Smooth muscle cell of the brain vasculature (primary cell): ENCODE measurements around the gene MAGI1.

Source experiments
- DNase-seq: peaks from one replicate; pipeline ENCODE4 v3.0.0-alpha.2; 2012; ENCODE audit warnings: low read depth, low spot score

Gene MAGI1

DNA sequence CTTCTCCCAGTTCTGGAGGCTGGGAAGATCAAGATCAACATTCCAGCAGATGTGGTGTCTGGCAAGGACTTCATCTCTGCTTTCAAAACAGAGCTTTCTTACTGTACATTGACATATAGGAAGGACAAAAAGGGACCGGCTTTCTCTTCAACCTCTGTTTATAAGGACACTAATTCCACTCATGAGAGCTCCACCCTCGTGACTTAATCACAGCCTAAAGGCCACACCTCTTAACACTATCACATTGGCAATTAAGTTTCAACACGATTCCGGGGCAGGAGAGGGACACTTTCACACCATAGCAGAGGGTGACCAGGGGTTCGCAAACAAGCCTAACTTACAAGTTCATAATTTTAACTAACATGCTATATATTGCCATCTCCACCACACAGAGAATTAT lies 231.5 kb downstream of the MAGI1 start:
- DNase-seq, result no peak

DNA sequence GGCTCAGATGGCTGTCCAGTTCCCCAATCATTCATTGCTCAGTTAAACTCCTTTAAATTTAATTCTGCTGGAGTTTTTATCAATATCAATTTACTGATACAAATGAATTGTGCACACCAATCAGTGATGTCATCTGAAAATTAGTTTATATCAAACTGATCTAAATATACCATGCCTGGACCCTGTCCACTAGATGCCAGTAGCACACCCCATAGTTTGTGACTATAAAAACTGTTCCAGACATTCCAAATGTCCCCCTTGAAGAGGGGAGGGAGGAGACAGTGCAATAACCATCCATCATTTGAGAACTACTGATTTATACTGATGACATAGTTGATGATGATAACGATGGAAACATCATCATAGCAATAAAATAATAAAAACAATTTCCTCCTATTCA lies 232.1 kb downstream of the MAGI1 start:
- DNase-seq, result no peak

DNA sequence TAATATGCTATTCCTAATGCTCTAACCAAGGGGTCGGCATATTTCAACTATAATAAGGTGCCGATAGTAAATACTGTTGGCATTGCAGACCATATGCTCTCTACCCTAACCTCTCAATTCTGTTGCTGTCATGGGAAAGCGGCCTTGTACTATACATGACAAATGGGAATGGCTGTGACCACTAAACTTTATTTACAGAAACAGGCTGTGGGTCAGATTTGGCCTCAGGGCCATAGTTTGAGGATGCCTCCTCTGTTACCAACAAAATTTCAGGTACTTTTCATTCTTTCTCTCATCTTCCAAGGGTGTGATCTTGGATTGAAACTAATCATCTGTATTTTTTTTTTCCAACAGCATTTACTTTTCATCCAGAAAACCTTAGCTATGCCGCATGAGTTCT lies 242.0 kb downstream of the MAGI1 start:
- DNase-seq, result no peak

DNA sequence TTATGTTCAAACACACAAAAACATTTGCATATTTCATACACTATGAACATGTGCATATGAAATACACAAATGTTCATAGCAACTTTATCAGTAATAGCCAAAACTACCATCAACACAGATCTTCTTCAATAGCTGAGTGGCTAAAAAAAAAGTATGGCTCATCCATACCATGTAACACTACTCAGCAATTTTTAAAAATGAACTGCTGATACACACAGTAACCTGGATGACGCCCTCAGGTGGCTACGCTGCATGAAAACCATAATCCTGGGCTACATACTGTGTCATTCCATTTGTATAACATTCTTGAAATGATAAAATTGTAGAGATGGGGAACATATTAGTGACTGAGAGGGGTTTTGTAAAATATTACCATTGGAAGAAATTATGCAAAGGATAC lies 243.6 kb downstream of the MAGI1 start:
- no peak for DNase-seq

DNA sequence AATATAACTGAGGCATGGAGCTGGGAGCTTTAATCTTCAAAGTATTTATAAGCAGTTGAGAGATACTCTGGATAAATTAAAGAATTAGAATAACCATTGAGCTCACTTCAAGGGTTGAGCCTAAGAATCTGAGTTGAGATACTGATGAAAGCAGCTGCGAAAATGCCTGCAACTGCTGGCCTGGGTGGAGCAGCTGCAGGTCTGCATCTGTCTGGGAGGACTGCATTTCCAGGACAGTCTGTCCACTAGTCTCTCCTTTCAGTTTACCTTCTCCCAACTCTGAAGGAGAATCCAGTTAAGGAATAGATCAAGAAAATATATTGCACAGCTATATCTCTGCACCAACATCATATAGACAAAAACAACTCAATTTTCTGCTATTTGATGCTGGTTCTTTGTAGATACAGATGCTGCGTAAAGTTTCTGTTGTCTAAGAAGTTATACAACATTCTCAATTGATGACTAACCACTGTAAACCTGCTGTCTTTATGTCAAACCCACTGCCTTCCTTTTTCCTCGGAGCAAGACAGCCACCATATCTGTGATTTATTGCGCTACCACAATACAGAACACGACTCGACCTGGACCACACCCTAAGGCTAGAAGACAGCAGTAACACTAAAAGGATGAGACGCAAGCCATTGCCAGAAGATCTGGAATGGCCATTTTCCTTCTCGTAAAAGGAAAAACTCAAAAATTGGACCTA lies 245.1 kb downstream of the MAGI1 start:
- DNase-seq, result no peak

DNA sequence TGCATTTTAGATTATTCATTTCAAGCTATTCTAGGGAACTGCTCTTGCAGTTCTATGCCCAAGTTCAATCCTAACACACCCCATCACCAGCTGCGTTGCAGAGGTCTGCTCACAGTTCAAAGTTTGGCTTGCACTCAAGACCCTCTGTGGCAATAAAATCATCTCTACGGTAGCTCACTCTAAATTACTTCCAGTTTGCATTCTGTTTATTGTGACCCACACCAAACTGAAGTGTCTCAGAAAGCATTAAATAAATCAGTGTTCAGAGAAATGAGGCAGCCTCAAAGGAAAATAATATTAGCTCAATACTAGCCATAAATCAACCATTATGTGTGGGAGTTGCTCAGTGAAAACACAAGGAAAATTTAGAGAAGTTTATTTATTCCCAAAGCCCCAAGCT lies 250.3 kb downstream of the MAGI1 start:
- no peak for DNase-seq

DNA sequence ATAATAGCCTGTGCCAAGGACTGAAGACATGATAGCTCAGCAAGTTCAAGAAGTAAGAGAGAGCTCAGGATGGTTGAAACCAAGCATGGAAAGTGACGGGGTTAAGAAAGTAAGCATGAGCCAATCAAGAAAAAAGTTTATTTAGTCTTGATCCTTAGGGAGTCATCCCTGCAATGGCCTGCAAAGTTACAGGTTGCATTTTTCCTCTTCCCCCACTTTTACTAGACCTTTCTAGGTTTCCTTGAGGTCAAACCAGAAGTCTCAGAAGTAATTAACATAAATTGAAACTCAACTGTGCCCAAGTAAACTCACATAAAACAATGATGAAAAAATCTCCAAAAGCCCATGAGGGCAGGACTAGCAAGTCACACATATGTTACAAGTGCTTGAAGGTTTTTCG lies 250.9 kb downstream of the MAGI1 start:
- no peak for DNase-seq

DNA sequence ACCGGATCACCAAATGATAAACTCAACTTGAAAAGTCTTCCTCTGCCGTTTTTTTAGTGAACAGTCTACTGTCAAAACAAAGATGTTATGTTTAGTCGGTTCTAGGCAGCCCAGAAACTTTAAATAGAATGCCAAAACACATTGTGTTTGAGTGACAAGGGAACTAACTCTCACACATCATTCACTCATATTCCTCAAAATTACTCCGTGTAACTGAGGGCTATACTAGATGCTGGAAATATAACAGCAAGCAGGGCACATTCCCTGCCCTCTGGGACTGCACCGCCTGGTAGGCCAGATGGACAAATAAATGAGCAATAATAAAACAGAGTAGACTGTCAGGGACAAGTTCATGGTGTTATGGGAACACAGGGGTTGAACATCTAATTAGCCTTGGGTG lies 251.4 kb downstream of the MAGI1 start:
- DNase-seq, result no peak

DNA sequence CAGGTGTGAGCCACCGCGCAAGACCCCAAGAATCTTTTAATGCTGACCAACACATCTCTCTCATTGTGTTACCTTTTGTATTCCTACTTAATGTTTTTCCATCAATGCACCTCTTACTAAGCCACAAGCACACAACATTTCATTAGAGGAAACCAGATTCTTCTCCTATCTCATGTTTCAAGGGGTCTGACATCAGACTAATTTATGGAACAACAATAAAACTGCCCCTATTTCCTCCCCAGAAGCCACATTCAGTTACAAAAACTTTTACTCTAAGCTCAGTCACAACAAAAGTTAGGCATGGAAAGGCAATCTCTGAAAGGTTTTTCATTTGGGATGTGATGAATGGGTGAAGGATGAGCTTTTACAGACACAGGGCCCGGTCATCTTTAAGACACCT lies 251.8 kb downstream of the MAGI1 start:
- DNase-seq, result no peak

DNA sequence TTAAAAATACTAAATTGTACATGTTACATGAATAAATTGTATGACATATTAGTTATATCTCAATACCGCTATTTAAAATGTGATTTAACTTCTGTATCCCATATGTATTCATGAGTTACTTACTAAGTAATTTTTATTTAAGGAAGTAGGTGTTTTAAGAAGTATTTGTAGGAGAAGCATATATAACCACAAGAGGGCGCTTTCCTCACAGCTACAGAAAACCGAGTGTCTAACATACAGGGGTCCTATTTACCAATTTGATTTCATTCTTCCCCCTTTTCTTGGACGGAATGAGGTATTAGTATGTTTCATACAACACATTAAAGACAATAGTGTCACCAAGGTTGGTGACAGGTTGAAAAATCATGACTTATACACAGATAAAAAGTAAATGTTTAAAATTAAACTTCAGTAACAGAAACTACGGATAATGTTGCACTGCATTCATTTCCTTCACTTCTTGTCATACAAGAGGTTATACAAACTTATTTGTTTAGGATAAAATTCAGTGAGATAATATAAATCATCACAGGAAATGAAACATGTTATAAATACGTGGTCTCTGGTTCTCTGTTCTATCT lies 253.6 kb downstream of the MAGI1 start:
- peak; percentile 49 for DNase-seq

DNA sequence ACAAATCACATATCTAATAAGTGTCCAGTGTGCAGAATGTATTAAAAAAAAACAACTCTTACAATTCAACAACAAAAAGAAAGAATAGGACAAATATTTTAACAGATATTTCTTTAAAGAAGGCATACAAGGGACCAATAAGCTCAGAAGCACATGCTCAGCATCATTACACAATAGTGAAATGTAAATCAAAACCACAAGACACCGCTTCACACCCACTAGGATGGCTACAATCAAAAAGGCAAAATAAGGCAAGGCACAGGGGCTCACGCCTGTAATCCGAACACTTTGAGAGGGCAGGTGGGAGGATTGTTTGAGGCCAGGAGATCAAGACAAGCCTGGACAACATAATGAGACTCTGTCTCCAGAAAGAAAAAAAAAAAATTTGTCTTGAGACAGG lies 255.6 kb downstream of the MAGI1 start:
- DNase-seq, result no peak

DNA sequence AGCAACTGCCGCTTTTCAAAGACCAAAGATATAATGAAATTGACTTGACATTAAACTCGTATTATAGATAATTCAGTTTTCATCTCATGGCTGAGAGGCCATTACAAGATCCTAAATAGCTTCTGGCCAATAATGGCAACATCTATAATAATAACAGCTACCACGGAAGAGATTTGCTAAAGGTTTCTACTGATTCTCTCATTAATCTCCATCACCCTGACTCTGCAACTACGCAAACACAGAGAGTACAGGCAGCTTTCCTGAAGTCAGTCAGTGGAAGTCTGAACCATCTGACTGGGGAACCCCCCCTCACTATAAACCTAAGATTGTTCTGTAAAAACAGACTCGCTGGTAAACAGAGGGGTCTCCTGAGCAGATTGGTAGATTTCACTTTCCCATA lies 257.1 kb downstream of the MAGI1 start:
- DNase-seq, result no peak

DNA sequence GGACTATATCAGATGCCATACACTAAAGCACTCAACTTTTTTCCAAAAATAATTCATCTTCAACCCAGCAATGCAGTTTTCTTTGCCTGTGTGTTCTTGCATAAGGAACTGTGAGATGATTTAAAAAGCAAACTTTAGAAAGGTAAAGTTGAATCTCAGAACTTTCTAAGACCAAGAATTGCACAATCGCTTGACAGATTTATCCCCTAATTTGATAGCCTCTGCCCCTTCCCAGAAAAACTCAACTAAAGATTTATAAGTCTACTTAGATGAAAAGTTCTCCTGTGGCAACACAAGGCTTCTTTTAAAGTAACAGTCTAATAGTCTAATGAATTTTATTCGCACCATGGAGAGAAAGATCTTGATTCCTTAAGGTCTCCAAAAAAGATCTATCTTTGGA lies 259.3 kb downstream of the MAGI1 start:
- DNase-seq, result no peak

DNA sequence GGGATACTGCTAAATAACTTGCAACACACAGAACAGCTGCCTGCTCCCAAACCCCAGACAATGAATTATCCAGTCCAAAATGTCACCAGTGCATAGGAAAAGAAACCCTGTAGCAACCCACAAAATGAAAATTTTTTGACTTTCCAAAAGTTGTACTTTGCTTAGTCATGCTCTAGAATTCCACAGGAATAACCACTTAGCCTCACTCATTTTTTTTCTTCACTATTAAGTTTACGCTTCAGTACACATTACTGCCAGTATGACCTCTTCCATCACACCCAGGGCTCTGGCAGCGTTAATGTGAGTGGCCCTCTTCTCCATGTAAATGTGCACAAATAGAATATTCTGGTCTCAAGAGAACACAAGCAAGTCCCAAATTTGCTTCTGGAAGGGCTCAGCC lies 259.8 kb downstream of the MAGI1 start:
- DNase-seq, result no peak

DNA sequence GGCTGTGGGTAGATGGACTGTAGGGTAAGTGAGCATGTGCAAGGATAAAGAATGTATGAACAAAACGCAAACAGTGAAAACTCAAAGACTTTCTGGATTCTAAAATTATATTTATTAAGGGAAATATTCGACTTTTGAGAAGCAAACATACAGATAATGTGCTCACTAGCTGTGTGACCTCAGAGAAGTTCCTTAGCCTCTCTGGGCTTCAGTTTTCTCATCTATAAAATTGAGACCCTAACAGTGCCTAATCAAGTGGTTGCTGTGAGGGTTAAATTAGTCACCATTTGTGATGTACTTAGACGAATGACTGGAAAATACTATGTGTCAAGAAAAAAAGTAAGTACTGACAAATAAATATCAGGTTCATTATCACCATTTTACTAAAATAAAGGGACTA lies 261.7 kb downstream of the MAGI1 start:
- no peak for DNase-seq

DNA sequence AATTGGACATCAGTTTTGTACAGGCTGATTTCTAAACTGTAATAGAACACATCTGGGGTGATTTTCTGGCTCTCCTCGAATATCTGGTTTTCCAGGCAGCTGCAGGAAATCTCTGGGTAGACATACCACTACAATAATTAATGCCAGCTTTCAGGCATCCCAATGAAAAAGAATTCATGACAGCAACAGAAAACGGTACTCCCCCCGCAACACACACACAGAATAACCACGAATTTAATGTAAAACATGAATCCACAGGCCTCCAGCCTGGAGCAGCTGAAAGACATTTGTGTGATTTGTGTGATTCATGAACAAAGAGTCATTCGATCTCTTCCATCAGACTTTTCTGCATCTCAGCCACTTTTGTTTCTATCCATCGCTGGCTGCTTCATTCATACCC lies 262.2 kb downstream of the MAGI1 start:
- no peak for DNase-seq

DNA sequence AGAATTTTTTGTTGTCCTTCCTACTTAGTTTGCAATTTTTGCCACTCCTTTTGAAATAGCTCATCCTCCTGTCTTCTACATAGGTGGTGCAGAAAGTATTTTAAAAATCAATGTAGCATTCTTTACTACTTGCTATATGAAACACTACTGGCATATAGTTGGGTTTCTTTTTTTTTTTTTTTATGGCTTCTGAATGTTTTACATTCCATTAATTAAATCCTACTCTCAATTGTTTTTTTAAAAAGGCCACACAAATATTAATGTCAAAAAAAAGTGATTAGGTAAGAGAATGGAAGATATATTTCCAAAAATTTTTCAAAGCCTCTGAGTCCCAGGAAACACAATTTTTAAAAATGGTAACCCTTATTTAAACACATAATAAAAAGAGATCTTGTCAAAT lies 262.6 kb downstream of the MAGI1 start:
- DNase-seq, result no peak

DNA sequence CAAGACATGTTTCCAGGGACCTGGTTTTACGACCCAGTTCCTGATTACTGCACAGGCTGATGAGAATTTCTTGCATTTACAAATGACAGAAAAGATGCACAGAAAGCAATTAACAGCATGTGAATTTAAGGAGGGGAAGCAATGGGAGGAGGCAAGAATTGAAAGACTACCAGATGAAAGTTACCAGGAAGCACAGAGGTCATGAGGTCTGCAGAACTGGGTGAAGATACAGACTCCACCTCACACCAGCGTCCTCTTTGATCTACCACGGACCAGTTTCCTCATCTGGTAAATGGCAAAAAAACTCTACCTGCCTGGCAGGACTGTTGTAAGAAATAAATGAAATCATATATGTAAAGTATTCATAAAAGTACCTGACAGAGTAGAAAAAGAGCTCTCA lies 266.0 kb downstream of the MAGI1 start:
- no peak for DNase-seq

DNA sequence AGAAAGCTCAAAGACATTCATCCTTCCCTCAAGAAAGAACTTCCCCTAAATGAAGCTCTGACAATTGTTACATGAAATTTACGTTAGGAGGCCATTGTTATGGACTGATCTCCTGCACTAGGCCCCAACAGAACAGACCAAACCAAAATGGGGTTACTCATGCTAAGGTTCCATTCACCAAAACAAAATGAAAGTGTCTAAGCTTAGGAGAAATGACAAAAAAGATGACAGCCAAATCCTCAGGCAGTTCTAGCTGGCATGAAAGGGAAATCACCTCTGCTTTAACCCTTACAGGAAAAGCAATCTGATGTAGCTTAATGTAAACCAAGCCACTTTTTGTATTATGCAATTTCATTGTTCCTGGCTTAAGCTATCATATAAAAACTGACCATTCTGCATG lies 271.2 kb downstream of the MAGI1 start:
- DNase-seq, result no peak

DNA sequence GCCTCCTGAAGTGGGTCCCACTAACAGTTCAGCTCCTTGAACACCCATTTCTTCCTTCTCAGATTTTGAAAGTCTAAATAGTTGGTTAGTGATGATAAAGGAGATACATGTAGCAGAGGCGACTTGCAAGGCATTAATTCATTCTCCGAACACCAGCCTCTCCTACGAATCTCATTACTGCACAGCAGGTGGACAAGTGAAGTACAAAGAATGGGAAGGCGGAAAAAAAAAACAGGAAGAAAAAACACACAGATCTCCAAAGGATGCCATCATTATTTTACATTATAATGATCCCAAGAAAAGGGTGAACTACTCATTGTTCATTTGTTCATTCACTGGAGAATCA lies 276.5 kb downstream of the MAGI1 start:
- DNase-seq, result no peak

DNA sequence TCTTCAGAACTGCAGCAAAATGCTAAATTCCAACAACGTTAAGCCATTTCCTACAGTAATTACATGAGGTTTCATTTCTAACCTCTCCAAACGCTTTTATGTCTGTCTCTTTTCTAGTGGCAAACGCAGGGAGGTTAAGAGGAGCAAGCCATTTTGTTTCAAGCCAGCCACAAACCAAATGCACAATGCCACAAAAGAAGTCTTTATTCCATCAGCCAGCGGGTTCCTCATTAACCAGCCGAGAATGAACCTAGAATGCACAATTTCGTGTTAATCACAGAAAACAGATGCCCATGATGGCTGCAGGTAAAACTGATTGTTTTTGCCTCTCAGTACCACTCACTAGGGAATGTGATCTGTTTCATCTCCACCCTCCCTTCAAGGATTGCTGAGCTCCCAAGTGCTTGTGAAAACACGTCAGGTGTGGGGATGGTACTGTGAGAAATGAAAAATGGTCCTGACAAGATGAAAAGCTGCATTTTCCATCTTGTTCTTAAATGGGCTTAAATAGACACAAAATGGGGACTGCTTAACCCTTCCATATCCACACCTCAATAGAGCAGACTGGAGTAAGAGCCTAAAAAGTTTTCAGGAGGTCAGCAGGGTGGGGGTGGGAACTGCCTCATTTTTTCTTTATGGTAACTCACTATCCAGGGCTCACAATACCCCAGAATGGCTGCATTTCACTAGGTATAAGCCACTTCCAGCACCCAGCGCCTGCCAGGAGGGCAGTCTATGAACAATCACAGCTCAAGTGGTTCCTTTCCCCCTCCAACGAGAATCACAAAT lies 277.1 kb downstream of the MAGI1 start:
- DNase-seq, result no peak

DNA sequence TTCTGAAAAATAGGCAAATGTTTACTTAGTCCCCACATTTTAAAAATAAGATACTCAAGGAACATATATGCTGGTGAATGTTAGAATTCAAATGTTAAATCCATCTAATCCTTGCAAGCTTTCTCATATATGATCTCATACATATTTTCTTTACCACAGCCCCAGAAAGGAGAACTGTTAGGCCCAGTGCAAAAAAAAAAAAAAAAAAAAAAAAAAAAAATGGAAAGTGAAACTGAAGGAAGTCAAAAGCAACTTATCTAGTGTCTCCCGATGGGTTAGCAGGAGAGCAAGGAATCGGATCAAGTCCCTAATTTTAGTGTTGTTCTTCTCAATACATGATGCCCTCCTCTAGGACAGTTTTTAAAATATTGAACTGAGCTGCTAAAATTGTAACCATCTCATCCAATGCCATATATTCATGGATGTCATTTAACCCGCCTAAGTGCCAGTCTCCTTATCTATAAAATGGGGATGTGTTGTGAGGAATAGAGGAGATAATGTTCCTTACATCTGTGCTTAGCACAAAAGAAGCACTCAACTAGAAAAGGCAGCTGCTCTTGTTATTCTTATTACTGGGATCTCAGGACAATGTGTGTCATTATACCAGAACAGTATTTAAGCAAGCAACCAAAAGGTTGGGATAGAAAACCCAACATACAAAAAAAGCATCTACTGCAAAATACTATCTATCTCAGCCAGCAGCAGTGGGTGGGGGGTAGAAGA lies 279.7 kb downstream of the MAGI1 start:
- no peak for DNase-seq

DNA sequence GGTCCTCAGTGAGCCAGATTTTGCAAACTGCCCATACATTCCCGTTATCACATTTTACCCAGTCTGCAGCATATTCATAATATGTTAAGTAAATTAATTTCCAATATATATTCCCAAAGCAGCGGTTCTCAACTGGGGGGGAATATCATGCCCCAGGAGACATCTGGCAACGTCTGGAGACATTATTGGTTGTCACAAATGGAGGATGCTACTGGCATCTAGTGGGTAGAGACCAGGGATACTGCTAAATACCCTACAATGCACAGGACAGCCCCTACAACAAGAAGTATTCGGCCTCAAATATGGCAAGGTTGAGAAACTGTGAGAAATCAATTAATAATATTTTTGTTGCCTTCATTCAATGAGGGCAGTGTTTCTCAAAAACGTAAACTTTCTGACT lies 280.3 kb downstream of the MAGI1 start:
- no peak for DNase-seq
